HG03280 (cell line): ENCODE results near the gene MEG3.
"Not testable (repeated sequence)": the region's sequence is repeated elsewhere in the genome, so short reads cannot be mapped to it uniquely, and the experiment has no call there.

Experiments used
- ATAC-seq: cut with Tn5 transposase; IDR thresholded peaks from one replicate; pipeline ENCODE4 v1.9.1; 2021; ENCODE audit warnings: mild to moderate bottlenecking, moderate library complexity; ENCODE audit not compliant: unreplicated experiment

MEG3 gene

GRCh38 chr14:100813291-100813690 is 12.6 kb upstream of the MEG3 start:
- ATAC-seq, result no peak

GRCh38 chr14:100815478-100816285 is 10.2 kb upstream of the MEG3 start:
- no peak for ATAC-seq

DNA sequence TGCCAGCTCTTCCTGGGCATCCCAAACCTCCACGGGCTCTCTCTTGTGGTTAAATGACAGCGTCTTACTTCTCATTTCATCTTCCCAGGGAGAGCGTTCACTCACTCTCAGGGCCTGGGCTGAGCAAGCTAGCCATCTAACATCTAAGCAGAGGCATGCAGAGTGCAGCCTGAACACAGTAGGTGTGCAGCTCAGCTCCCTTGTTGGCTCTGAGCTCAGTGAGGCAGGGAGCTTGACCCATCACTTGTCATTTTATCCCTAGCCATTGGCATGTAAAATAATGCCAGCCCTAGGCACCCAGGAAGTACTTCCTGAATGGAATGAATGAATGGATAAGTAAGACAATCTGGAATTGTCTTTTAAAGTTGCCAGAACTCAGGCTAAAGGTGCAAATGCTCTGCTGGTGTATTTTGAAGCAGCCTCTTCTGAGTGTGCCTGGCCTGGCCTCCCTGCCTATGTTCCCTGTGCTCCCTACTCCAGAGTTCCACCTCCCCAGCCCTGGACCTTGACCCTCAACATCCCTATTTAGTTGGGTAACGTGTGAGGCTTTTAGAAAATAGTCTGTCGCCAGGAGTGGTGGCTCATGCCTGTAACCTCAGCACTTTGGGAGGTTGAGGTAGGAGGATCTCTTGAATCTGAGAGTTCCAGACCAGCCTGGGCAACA is 9.5 kb upstream of the MEG3 start:
- no peak for ATAC-seq

GRCh38 chr14:100816950-100817901 is 8.7 kb upstream of the MEG3 start:
- no peak for ATAC-seq

DNA sequence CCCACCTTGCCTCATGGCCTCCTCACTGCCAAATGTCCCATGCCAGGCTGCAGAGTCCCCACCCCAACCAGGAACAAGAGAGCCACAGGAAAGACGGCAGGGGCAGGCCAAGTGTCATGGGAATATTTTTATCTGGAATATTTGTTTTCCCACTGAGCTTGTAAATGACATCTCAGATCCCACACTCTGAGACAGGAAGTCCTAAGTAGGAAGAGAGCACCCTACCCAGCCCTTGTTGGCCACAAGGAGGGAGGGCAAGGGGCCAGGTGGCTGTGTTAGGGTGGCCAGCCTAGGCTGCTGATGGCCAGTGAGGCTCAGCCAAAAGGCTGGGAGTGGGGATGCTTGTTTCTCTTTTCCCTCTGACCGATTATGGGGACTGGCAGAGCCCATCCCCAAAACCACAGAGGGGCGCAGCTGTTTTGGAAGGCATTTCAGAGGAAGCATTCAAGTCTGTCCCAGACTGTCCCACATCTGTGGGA is 7.7 kb upstream of the MEG3 start:
- ATAC-seq, result no peak

GRCh38 chr14:100818923-100819322 is 7.0 kb upstream of the MEG3 start:
- ATAC-seq, result not testable (repeated sequence)

DNA sequence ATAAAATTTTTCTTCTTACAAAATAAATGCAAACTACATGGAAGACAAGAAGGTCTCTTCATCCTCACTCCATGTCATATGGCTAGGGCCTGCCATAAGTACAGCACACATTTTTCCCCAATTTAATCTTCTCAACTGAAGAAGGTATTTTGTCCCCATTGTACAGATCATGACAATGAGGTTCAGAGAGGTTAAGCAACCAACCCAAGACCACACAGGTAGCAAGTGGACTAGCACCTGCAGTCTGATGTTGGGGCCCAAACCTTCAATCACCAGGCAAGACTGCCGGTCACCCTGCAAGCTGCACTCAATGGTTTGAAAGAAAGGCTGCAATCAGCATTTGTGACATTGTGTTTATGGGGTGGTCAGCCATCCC is 6.5 kb upstream of the MEG3 start:
- ATAC-seq, result no peak

DNA sequence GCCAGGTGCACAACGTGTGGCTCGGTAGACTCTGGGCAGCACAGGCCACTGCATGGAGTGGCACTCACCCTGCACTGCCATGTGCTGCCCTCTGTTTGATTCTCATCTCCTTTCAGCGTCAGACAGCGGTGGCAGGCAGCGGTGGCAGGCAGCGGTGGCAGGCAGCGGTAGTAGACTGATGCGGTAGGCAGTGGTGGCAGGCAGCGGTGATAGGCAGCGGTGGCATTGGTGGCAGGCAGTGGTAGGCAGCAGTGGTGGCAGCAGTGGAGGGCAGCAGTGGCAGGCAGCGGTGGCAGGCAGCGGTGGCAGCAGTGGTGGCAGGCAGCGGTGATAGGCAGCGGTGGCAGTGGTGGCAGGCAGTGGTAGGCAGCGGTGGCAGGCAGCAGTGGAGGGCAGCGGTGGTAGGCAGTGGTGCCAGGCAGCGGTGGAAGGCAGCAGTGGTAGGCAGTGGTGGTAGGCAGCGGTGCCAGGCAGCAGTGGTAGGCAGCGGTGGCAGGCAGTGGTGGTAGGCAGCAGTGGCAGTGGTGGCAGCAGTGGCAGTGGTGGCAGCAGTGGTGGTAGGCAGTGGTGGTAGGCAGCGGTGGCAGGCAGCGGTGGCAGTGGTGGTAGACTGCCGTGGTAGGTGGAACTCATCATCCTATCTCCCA is 6.0 kb upstream of the MEG3 start:
- no peak for ATAC-seq

DNA sequence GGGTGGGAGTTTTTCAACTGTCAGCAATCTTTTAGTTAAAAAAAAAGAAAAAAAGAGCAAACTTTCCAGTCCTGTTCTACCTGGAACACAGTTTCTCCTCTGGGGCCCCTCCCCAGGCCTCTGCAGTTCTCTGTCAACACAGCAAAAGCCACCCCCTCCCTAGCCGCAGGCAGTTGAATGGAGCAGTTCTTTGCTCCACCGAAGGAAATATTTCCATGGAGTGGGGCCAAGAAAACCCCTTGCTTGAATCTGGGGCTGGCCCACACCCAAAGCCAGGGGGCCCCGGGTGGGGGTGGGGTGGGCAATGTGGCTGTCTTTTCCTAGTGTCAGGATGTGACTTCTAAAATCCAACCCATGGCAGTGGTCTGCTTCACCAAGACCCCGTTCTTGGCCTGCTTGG is 5.0 kb upstream of the MEG3 start:
- ATAC-seq, result no peak

DNA sequence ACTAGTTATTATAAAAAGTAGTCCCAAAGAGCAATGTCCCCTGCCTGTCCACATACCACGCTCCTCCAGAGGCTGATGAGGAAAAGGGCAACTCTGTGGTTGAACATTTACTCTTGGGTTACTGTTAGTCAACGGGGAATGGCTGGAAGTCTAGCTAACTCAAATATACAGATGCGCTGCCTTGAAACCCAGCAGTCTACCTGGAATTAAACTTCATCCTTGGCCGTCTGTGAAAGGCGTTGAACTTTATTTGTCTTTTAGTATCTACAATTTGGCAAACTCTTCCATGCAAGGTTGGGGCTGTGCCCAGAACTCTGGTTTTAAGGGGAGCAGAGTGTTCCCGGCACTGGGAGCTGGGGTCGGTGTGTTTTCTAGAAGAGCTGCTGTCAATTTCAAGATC is 3.9 kb upstream of the MEG3 start:
- no peak for ATAC-seq

- ATAC-seq, result no peak
These were observed 3.2 kb upstream of the MEG3 start for GRCh38 chr14:100822532-100823296.

GRCh38 chr14:100823413-100824080 is 2.4 kb upstream of the MEG3 start:
- ATAC-seq, result no peak

DNA sequence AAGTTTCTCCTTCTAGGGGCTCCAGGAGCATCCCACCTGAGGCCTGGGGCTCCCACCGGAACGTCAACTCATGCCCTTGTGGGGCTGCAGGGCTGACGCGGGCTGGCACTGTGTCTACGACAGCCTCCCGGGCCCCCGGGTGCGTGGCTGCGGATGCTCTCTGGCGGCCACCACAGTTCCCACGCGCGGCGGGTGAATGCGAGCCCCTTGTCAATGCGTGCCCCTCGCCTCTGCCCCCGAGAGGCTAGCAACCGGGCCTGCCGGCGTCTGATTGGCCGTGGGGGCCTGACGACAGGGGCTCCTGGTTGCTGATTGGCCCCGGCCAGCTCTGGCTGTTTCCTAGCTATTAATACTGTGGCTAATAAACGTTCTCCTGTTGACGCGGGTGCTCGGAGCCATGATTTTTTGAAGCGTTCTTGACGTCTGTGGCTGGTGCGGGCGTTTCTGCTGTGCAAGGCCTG is 1.8 kb upstream of the MEG3 start:
- no peak for ATAC-seq

DNA sequence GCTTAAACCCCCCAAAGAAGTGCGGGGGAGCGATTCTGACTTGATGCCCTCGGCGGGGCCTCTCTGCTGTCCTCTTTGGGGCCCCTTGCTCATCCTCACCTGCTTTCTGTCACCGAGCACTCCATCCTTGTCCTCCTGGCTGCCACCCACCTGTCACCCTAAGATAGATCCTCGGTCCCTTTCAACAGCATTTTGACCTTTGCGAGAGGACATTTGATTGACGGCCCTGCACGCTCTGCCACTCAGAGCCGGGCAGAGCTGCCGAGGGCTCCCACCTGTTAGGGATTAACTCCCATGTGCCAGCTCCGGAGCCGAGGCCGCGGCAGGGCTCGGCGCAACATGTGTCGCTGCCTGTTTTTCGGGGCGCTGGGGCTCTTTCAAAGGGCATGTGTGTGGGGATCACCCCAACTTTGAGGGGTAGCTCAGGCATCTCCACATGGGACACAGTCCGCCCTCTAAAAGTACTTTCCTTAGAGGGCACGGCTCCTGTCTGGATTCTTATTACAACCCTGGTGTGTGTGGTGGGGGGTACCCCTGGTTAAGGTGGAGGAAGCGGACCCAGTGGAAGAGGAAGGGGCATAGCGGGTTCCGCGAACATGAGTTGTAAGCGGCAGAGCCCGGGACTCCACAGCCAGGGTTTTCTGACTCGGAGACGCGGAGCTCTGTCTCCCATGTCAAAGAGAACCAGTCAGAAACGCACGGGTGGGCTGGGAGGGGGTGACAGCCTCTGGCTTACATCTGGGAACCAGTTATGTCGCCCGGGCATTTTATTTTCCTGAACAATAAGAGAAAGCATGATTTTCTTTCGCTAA is 811 bp upstream of the MEG3 start:
- ATAC-seq, result no peak

- ATAC-seq, result no peak
These were observed 628 bp downstream of the MEG3 start for GRCh38 chr14:100826391-100827100.

DNA sequence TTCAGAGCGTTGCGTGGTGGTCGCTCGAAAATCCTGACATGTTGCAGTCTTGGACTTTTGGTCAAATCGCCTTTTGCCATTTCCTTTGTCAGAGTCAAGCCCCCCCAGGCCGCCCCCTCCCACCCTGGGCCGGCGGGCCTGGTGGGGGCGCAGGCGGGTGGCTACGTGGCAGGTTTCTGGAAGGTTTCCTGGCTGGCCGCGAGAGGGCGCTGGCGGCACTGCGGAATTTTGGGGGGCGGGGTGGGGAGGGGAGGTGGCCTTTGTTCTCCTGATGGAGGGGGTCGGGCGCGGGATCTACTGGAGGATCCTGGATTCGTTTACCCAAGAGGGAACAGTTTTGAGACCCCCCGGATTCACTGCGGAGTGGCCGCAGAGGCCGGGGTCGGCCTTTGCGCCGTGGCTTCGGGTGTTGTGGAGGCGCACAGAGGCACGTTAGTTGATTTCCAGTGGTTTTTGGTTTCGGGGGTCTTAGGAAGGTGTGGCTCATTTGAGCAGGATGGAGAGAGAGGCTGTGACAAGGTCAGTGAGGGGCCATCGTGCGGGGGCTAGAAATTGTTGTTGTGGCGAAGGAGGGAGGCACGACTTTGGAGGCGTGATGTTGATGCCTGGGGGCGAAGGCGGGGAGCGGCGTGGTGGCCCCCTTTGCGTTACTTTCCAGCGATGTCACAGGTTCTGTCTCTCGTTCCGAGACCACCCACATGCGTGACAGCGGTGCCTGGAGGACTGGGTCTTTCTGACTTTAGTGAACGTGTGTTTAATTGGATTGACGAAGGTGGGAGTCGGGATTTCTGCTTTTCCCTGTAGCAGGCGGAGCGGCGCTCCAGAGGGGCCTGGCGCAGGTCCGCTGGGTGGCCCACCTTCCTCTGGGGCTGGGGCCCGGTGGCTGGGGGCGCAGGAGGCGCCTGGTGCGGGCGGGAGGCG is 1.4 kb downstream of the MEG3 start:
- ATAC-seq, result no peak
